Adrenal gland (tissue), 5 donors: ENCODE results near the gene CLIP4.

ENCODE experiments used
- POLR2A ChIP-seq, 2 donors: fragments of 450-650 bp; IDR thresholded peaks; one replicate each; pipeline ENCODE4 v1.6.1; 2017; ENCODE audit warnings: antibody characterized with exemption in 2 of 2, mild to moderate bottlenecking in 2 of 2, moderate library complexity in 1 of 2
- TF ChIP-seq, protein P1 (sequence below), 6 experiments: fragments of 450-650 bp in 4 of 6; fragments of 200-600 bp in 2 of 6; sonication (generic) in 1 of 6; IDR thresholded peaks; 1 replicate in 5 of 6; 2 replicates in 1 of 6; pipeline versions ENCODE4 v1.5.1 to v1.8.0; 2016 to 2021; ENCODE audit warnings: antibody characterized with exemption in 6 of 6, mild to moderate bottlenecking in 2 of 6, moderate library complexity in 1 of 6
- donor health status: DM: no; HTN: no; CAD: no.

DNA sequence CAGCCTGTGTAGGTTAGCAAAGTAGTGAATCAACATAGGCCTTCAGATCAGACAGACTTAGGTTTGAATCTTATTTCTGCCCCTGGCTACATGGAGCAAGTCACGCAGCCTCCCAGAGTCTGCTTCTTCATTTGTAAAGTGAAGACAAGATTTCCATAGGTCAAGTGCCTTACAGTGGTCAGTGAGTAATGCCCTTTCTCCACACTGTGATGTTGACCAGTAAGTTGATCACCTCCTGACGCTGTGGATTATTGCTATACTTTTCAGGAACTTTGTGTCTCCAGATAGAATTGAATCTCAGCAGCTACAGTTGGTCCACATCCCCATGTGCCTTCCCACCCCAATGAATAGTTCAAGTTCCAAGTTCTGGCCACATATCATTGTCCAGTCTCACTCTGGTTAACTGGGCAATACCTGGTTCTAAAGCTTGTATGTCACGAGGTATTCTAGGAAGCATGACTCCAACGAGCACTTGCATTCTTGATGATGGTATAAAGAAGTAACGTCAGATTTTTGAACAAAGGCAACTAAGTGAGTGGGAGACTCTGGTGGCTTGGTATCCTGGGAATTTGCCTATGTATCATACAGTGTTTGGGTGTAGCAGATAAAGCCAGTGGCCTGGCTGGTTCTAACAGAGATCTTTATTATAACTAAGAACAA, 2.1 kb upstream of the CLIP4 start:
- TF ChIP-seq, protein P1, sequence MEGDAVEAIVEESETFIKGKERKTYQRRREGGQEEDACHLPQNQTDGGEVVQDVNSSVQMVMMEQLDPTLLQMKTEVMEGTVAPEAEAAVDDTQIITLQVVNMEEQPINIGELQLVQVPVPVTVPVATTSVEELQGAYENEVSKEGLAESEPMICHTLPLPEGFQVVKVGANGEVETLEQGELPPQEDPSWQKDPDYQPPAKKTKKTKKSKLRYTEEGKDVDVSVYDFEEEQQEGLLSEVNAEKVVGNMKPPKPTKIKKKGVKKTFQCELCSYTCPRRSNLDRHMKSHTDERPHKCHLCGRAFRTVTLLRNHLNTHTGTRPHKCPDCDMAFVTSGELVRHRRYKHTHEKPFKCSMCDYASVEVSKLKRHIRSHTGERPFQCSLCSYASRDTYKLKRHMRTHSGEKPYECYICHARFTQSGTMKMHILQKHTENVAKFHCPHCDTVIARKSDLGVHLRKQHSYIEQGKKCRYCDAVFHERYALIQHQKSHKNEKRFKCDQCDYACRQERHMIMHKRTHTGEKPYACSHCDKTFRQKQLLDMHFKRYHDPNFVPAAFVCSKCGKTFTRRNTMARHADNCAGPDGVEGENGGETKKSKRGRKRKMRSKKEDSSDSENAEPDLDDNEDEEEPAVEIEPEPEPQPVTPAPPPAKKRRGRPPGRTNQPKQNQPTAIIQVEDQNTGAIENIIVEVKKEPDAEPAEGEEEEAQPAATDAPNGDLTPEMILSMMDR (IDR thresholded peaks at IDR 0.05) = no peak
- TF ChIP-seq POLR2A (IDR thresholded peaks at IDR 0.05) = no peak
